OCI-LY7 (cell line): ENCODE data around the gene COX4I1. TPM values are rescaled to one million over a fixed set of nuclear protein-coding genes. Genes with fewer than 3 reads are reported as not detected.
A peak's percentile ranks its signal among the peaks of the same experiment; 100 is the strongest.

Experiments
- BruUV-seq: library from RNA; stranded (reverse); fragments of 400-500 nt; replicated peaks from 2 replicates; lab custom pipeline; 2021; lab: Mats Ljungman, UMichigan
- CTCF ChIA-PET: fragments of 300-600 bp; sonication (Branson Sonifier 250); formaldehyde crosslinking; loops from one replicate; lab custom pipeline; 2022; ENCODE audit warnings: antibody characterized with exemption; ENCODE audit not compliant: unreplicated experiment; lab: Charles Lee
- POLR2A ChIA-PET: fragments of 300-600 bp; sonication (Branson Sonifier 250); formaldehyde crosslinking; loops from one replicate; lab custom pipeline; 2022; ENCODE audit warnings: antibody characterized with exemption; lab: Charles Lee
- DNase-seq: peaks from one replicate; pipeline ENCODE4 v3.0.0-alpha.2; 2015; ENCODE audit warnings: low spot score
- H2AFZ ChIP-seq: fragments of 200-600 bp; sonication (generic), shearing (Covaris generic); 2 replicates; pipeline ENCODE4 v1.6.1; 2014; ENCODE audit warnings: mild to moderate bottlenecking, antibody characterized with exemption, low read length, moderate library complexity
- H3K27ac ChIP-seq: fragments of 200-600 bp; sonication (generic); 2 replicates; pipeline ENCODE4 v1.5.1; 2014; ENCODE audit warnings: mixed run types, low read depth, mild to moderate bottlenecking, moderate library complexity, low read length, inconsistent platforms; ENCODE audit not compliant: poor library complexity, severe bottlenecking
- H3K36me3 ChIP-seq: fragments of 200-600 bp; sonication (generic); 2 replicates; pipeline ENCODE4 v1.6.1; 2014; ENCODE audit warnings: mild to moderate bottlenecking, antibody characterized with exemption, low read length, moderate library complexity, mixed read lengths; ENCODE audit not compliant: insufficient read depth
- H3K4me1 ChIP-seq: fragments of 200-600 bp; sonication (generic); 2 replicates; pipeline ENCODE4 v1.5.1; 2014; ENCODE audit warnings: mild to moderate bottlenecking, low read length; ENCODE audit not compliant: insufficient read depth, poor library complexity, severe bottlenecking
- H3K4me2 ChIP-seq: fragments of 200-600 bp; sonication (generic); 2 replicates; pipeline ENCODE4 v1.6.1; 2014; ENCODE audit warnings: mild to moderate bottlenecking, low read length
- H3K4me3 ChIP-seq: fragments of 200-600 bp; sonication (generic); 2 replicates; pipeline ENCODE4 v1.5.1; 2014; ENCODE audit warnings: mild to moderate bottlenecking, low read depth, low read length; ENCODE audit not compliant: poor library complexity, severe bottlenecking
- H3K79me2 ChIP-seq: fragments of 200-600 bp; sonication (generic); 2 replicates; pipeline ENCODE4 v1.6.1; 2016; ENCODE audit warnings: low read depth, mild to moderate bottlenecking, low read length, moderate library complexity, mixed read lengths; ENCODE audit not compliant: insufficient read depth
- H3K9me2 ChIP-seq: fragments of 200-600 bp; sonication (generic); 2 replicates; pipeline ENCODE4 v1.6.1; 2016; ENCODE audit warnings: mild to moderate bottlenecking, low read length, mixed read lengths; ENCODE audit not compliant: insufficient read depth
- H3K9me3 ChIP-seq: fragments of 200-600 bp; sonication (generic); 2 replicates; pipeline ENCODE4 v1.6.1; 2014; ENCODE audit warnings: mild to moderate bottlenecking, mixed run types, low read length, mixed read lengths
- H4K20me1 ChIP-seq: fragments of 200-600 bp; sonication (generic); 2 replicates; pipeline ENCODE4 v1.6.1; 2014; ENCODE audit warnings: mild to moderate bottlenecking, antibody characterized with exemption, low read length, moderate library complexity, mixed read lengths; ENCODE audit not compliant: insufficient read depth
- CTCF ChIP-seq: fragments of 200-600 bp; sonication (generic); conservative IDR thresholded peaks from 2 replicates; pipeline ENCODE4 v1.5.1; 2014; ENCODE audit warnings: mild to moderate bottlenecking, antibody characterized with exemption, low read length, moderate library complexity, mixed read lengths
- EZH2phosphoT487 ChIP-seq: fragments of 200-600 bp; sonication (generic); IDR thresholded peaks from 2 replicates; pipeline ENCODE4 v1.6.1; 2018; ENCODE audit warnings: low read depth, borderline replicate concordance, mild to moderate bottlenecking, mixed run types, antibody characterized with exemption, low read length, moderate library complexity, mixed read lengths
- intact Hi-C: fragments of 100-400 bp; cut with micrococcal nuclease; formaldehyde crosslinking; loops from one replicate; pipeline ENCODE4 v1.10.0; 2022; ENCODE audit not compliant: unreplicated experiment
- total RNA-seq, 2 experiments: library from RNA; depleted of rRNA in 1 of 2; stranded (reverse); fragments of >200 nt in 1 of 2; shearing (Covaris generic) in 1 of 2; gene quantifications; 2 replicates each; pipeline ENCODE4 v1.2.3, GENCODE V29; 2014 to 2022

The COX4I1 gene
- total RNA-seq, 2 experiments from 2014 or later = 542 to 569 TPM

- no peak overlapping the region for H3K4me3 ChIP-seq
- H4K20me1 ChIP-seq = no peaks in the 10 kb centered on the region
- no peaks in the 10 kb centered on the region for H3K9me2 ChIP-seq
- POLR2A ChIA-PET = interaction anchor here (0.5 to 1.7 kb wide), 6 partner anchors 11 to 160 kb away, joined by 3 to 7 read pairs (median 4); no protein-coding TSS in a partner anchor
- no peak overlapping the region for H3K27ac ChIP-seq
- no peaks in the 10 kb centered on the region for H3K79me2 ChIP-seq
- peak overlapping the region; percentile 18; the same call in 1 of the 2 replicates for H2AFZ ChIP-seq
- intact Hi-C loops = no loop called here
- H3K9me3 ChIP-seq = no peaks in the 10 kb centered on the region
- TF ChIP-seq CTCF (peak; percentile 39; the same call in 1 of the 2 replicates), EZH2phosphoT487 (no peak)
- DNase-seq = peak; percentile 69
- no TSS peak for BruUV-seq
- CTCF ChIA-PET = interaction anchor here (0.6 kb wide), 1 partner anchor 21 kb away, joined by 3 read pairs; no protein-coding TSS in a partner anchor
- H3K36me3 ChIP-seq = no peaks in the 10 kb centered on the region
- peak overlapping the region; percentile 7; the same call in 1 of the 2 replicates for H3K4me2 ChIP-seq
- H3K4me1 ChIP-seq = peaks cover 17% of the 10 kb centered on the region
Observed at GRCh38 chr16:85832570-85833218, 33.2 kb downstream of the COX4I1 start.

GRCh38 chr16:85833219-85833920, 33.9 kb downstream of the COX4I1 start:
- no peak overlapping the region for H3K27ac ChIP-seq
- no peak overlapping the region for H3K4me2 ChIP-seq
- BruUV-seq = no TSS peak
- no peak overlapping the region; the same call in 1 of the 2 replicates for H2AFZ ChIP-seq
- no peaks in the 10 kb centered on the region for H4K20me1 ChIP-seq
- intact Hi-C loops = no loop called here
- H3K9me3 ChIP-seq = no peaks in the 10 kb centered on the region
- POLR2A ChIA-PET = interaction anchor here (0.5 to 1.7 kb wide), 4 partner anchors 12 to 160 kb away, joined by 3 to 7 read pairs (median 4); no protein-coding TSS in a partner anchor
- H3K36me3 ChIP-seq = no peaks in the 10 kb centered on the region
- DNase-seq = no peak
- no peaks in the 10 kb centered on the region for H3K79me2 ChIP-seq
- CTCF ChIA-PET = no interaction called here
- no peaks in the 10 kb centered on the region for H3K9me2 ChIP-seq
- peaks cover 17% of the 10 kb centered on the region for H3K4me1 ChIP-seq
- TF ChIP-seq EZH2phosphoT487 (no peak), CTCF (no peak)
- no peak overlapping the region for H3K4me3 ChIP-seq
